ENCODE measurements around the gene SFI1.
"Not testable (repeated sequence)": the region's sequence is repeated elsewhere in the genome, so short reads cannot be mapped to it uniquely, and the experiment has no call there.

SFI1 gene, protein sequence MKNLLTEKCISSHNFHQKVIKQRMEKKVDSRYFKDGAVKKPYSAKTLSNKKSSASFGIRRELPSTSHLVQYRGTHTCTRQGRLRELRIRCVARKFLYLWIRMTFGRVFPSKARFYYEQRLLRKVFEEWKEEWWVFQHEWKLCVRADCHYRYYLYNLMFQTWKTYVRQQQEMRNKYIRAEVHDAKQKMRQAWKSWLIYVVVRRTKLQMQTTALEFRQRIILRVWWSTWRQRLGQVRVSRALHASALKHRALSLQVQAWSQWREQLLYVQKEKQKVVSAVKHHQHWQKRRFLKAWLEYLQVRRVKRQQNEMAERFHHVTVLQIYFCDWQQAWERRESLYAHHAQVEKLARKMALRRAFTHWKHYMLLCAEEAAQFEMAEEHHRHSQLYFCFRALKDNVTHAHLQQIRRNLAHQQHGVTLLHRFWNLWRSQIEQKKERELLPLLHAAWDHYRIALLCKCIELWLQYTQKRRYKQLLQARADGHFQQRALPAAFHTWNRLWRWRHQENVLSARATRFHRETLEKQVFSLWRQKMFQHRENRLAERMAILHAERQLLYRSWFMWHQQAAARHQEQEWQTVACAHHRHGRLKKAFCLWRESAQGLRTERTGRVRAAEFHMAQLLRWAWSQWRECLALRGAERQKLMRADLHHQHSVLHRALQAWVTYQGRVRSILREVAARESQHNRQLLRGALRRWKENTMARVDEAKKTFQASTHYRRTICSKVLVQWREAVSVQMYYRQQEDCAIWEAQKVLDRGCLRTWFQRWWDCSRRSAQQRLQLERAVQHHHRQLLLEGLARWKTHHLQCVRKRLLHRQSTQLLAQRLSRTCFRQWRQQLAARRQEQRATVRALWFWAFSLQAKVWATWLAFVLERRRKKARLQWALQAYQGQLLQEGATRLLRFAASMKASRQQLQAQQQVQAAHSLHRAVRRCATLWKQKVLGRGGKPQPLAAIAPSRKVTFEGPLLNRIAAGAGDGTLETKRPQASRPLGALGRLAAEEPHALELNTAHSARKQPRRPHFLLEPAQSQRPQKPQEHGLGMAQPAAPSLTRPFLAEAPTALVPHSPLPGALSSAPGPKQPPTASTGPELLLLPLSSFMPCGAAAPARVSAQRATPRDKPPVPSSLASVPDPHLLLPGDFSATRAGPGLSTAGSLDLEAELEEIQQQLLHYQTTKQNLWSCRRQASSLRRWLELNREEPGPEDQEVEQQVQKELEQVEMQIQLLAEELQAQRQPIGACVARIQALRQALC

GRCh38 chr22:31496007-31496734 is at the start of gene SFI1:
Gene SFI1 (plus strand): TSS chr22:31496536. CDS start chr22:31508285, 11,749 bp downstream.
- DNase-seq = peak; percentile 91 to 93

- no peak for DNase-seq
Measured at GRCh38 chr22:31446767-31447166, 49.6 kb upstream of the SFI1 start.

DNA sequence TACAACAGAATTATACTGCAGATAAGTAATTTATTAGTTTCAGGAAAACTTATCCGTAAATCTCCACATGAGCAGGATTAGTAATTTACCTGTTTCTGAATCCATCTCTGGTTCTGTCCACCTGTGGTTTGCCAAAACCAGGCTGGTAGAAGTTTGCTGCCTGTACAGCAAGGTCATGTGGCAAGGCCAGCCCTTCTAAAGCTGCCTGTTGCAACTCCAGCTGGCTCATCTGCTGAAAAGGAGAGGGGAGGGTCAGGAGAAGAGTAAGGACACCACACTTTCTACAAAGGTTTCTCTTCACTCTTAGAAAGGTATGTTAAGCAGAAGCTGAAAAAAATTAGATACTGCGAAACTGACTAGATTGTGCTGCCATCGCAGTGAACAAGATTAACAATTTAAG is 49.0 kb upstream of the SFI1 start:
- DNase-seq = no peak

DNA sequence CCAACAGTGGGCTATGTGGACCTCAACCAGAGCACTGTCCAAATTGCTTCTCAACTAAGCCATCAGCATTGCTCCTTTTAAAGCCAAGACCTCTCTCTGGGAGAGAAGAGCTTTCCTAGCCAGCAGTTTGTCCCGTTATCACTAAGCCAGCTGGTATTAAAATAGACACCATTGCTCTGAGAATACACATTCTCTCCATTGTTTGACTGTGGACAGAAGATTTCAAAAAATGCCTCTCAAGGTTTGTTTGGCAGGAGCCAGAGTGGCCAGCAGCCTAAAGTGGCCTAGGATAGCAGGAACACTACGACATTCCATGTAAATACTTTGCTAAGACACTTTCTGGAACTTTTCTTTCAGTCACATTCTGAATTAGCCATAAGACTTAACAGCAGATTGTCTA is 48.0 kb upstream of the SFI1 start:
- no peak for DNase-seq

- peak in 1 of 2 donors; percentile 30 for DNase-seq
Measured at GRCh38 chr22:31449506-31449905, 46.8 kb upstream of the SFI1 start.

DNA sequence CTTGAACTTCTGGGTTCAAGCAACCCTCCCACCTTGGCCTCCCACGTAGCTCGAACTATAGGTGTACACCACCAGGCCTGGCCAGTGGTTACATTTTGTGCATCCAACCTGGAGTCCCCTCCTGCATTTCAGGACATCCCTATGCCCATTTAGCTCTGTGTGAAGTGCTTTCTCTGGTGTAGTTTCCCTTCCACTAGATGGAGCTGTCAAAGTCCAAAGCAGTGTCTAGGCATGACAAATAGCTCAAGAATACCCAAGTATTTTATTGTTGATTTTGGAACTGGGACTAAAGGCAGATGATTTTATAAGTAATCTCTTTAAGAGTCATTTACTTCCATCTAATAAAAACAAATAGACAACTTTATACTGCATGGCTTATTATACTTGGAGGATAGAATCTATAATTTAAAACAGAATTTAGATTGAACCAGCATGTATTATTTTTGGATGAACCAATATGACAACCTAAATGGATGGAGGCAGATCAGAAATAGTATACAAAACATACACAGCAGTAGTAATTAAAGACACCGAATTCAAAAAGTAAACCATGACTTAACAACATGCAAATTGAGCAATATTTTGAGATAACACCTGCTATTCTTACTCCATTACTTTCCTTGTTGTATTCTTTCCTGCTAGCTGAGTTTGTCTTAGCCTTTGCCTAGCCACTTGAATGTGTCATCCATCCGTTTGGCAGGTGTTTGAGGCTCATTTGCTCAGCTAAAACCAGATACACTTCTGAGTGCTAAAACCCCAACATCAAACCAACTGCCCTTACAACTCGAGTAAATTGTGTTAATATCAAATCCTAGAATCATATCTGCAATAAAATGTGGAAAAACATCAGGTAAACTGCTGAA is 44.4 kb upstream of the SFI1 start:
- no peak for DNase-seq

- DNase-seq = no peak
Measured at GRCh38 chr22:31461699-31462098, 34.6 kb upstream of the SFI1 start.

- no peak for DNase-seq
Measured at GRCh38 chr22:31465307-31465706, 31.0 kb upstream of the SFI1 start.

GRCh38 chr22:31474743-31475142 is 21.6 kb upstream of the SFI1 start:
- no peak for DNase-seq

DNA sequence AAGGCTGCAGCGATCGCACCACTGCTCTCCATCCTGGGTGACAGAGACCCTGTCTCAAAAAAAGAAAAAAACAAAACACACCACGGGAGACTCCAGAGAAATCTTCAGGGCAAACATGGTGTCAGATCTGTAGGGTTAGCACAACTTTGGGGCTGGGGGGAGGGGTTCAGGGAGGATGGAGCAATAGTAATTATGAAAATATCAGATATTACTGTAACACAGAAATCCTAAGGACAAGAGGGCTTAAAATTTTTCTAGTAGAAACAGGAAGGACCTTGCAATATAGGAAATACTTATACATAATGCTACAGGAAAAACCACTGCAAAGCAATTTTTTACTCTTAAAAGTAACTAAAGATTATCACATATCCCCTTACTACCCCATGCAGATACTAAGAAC is 20.5 kb upstream of the SFI1 start:
- no peak for DNase-seq

DNA sequence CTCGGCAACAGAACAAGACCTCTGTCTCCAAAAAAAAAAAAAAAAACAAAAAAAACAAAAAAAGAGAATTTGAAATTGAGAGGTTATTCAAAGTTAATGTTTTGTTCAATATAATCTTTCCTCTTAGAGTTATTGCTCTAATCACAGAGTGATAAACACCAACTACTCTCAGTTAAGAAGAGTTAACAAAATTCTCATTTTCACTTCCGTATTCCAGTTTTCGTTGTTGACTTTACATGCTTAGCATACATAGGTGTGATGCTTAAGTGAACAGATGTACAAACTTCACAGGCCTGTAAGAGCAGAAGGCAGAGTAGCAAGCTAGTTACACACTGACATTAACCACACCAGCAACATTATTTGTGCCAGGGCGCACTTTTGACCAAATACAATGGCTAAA is 19.0 kb upstream of the SFI1 start:
- DNase-seq = no peak

- DNase-seq = no peak
Measured at GRCh38 chr22:31481129-31481528, 15.2 kb upstream of the SFI1 start.

DNA sequence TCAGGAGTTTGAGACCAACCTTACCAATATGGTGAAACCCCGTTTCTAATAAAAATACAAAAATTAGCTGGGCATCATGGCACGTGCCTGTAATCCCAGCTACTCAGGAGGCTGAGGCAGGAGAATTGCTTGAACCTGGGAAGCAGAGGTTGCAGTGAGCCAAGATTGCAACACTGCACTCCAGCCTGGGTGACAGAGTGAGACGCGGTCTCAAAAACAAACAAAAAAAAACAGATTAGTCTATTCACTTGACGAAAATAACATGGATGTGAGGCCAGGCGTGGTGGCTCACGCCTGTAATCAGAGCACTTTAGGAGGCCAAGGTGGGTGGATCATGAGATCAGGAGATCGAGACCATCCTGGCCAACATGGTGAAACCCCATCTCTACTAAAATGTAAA is 13.9 kb upstream of the SFI1 start:
- DNase-seq = not testable (repeated sequence)

GRCh38 chr22:31486369-31486768 is 10.0 kb upstream of the SFI1 start:
- DNase-seq = not testable (repeated sequence)

- no peak for DNase-seq
Measured at GRCh38 chr22:31486951-31487350, 9.4 kb upstream of the SFI1 start.

GRCh38 chr22:31488346-31488883 is 7.9 kb upstream of the SFI1 start:
- no peak for DNase-seq

- DNase-seq = peak in 1 of 2 donors; percentile 8
Measured at GRCh38 chr22:31488988-31489617, 7.2 kb upstream of the SFI1 start.

GRCh38 chr22:31489632-31490495 is 6.5 kb upstream of the SFI1 start, which contains the start of gene EIF4ENIF1:
Gene EIF4ENIF1 (minus strand): TSS chr22:31489842. CDS start chr22:31488718, 1,124 bp downstream.
- peak; percentile 81 to 84 for DNase-seq

GRCh38 chr22:31490496-31490925 is 5.8 kb upstream of the SFI1 start:
- DNase-seq = peak; percentile 31 to 62
